PC-3 (cell line): ENCODE measurements around the gene MYL7.

Experiments used
- EZH2phosphoT487 ChIP-seq: fragments of 300-600 bp; sonication (generic); IDR thresholded peaks from 2 replicates; pipeline ENCODE4 v1.6.1; 2018; ENCODE audit warnings: mild to moderate bottlenecking, antibody characterized with exemption, low read length, borderline replicate concordance
- TF ChIP-seq, protein P1 (sequence below): fragments of 300-600 bp; sonication (generic); conservative IDR thresholded peaks from 2 replicates; pipeline ENCODE4 v1.5.1; 2017; ENCODE audit warnings: antibody characterized with exemption, low read depth, mild to moderate bottlenecking, low read length

DNA sequence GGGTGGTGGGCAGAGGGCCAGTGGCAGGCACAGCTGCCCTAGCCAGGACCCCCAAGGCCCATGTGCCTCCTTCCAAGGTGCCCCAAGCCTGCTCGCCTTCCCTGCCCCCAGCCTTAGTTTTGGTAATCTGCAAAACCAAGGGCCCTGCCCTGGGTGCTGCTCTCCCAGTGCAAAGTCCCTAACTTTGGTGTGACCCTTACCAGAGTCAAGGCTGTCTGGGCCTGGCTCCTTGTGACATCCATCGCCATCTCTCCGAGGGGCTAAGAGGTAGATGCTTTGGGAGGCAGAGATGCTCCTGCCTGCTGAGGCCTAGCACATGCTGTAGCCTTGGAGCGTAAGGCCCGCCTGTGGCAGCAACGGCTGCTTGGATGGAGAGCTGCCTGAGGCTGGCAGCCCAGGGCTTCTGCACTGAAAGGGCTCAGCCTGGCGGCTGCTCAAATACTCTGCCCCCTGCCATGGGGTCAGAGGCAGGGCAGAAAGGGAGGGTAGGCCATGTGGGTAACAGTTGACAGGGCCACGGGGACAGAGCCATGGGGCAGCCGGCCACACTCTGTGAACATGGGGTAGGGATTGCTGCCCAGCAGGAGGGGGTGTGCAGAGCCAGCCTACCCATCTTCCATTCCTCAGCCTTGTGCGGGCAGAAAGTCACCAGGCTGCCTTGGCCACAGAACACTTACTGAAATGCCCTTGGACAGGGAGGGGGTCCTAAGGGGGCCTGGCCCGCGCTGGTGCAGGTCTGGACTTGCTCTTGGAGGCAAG, 17.9 kb upstream of the MYL7 start:
- TF ChIP-seq, protein P1, sequence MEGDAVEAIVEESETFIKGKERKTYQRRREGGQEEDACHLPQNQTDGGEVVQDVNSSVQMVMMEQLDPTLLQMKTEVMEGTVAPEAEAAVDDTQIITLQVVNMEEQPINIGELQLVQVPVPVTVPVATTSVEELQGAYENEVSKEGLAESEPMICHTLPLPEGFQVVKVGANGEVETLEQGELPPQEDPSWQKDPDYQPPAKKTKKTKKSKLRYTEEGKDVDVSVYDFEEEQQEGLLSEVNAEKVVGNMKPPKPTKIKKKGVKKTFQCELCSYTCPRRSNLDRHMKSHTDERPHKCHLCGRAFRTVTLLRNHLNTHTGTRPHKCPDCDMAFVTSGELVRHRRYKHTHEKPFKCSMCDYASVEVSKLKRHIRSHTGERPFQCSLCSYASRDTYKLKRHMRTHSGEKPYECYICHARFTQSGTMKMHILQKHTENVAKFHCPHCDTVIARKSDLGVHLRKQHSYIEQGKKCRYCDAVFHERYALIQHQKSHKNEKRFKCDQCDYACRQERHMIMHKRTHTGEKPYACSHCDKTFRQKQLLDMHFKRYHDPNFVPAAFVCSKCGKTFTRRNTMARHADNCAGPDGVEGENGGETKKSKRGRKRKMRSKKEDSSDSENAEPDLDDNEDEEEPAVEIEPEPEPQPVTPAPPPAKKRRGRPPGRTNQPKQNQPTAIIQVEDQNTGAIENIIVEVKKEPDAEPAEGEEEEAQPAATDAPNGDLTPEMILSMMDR = no peak
- no peak for TF ChIP-seq EZH2phosphoT487
